Coronary artery (tissue), 2 donors: ENCODE results near the gene TTLL5.

Experiments used
- DNase-seq: peaks from one replicate; pipeline ENCODE4 v3.0.0-alpha.2; 2017; ENCODE audit warnings: low spot score
- H3K27ac ChIP-seq, 2 donors: fragments of 200-600 bp; sonication (generic); one replicate each; pipeline ENCODE4 v1.5.1; 2016 to 2019
- H3K4me3 ChIP-seq: fragments of 200-600 bp; sonication (generic); 2 replicates; pipeline ENCODE4 v1.5.1; 2016; ENCODE audit warnings: mild to moderate bottlenecking, moderate library complexity
- CTCF ChIP-seq: fragments of 200-600 bp; sonication (generic); IDR thresholded peaks from one replicate; pipeline ENCODE4 v1.5.1; 2019; ENCODE audit warnings: antibody characterized with exemption

The TTLL5 gene

GRCh38 chr14:75636100-75636692 lies 24.9 kb upstream of the TTLL5 start:
- TF ChIP-seq CTCF, result no peak
- H3K27ac ChIP-seq, result peak overlapping the region in 1 of 2 donors; percentile 32

GRCh38 chr14:75640876-75641275 lies 20.2 kb upstream of the TTLL5 start:
- H3K4me3 ChIP-seq, result no peak overlapping the region
- no peak for DNase-seq
- TF ChIP-seq CTCF, result no peak

More at GRCh38 chr14:75636100-75636692, 24.9 kb upstream of the TTLL5 start:
- no peak for DNase-seq
- H3K4me3 ChIP-seq, result no peak overlapping the region

GRCh38 chr14:75643985-75644384 lies 17.1 kb upstream of the TTLL5 start:
- no peak for DNase-seq
- no peak for TF ChIP-seq CTCF
- Histone ChIP-seq H3K27ac (no peak overlapping the region), H3K4me3 (no peak overlapping the region)

More at GRCh38 chr14:75640876-75641275, 20.2 kb upstream of the TTLL5 start:
- H3K27ac ChIP-seq, result no peak overlapping the region

- TF ChIP-seq CTCF, result no peak
- Histone ChIP-seq H3K27ac (no peak overlapping the region), H3K4me3 (no peak overlapping the region)
- DNase-seq, result no peak
These were observed 16.0 kb upstream of the TTLL5 start for GRCh38 chr14:75645056-75645455.

GRCh38 chr14:75646762-75647161 lies 14.3 kb upstream of the TTLL5 start:
- TF ChIP-seq CTCF, result no peak
- peak overlapping the region in 1 of 2 donors; percentile 63 for H3K27ac ChIP-seq

GRCh38 chr14:75647640-75648039 lies 13.4 kb upstream of the TTLL5 start:
- no peak for TF ChIP-seq CTCF
- no peak for DNase-seq
- H3K4me3 ChIP-seq, result no peak overlapping the region
- peak overlapping the region in 1 of 2 donors; percentile 63 for H3K27ac ChIP-seq

More at GRCh38 chr14:75646762-75647161, 14.3 kb upstream of the TTLL5 start:
- H3K4me3 ChIP-seq, result no peak overlapping the region
- DNase-seq, result no peak

GRCh38 chr14:75648066-75648838 lies 12.8 kb upstream of the TTLL5 start:
- no peak for DNase-seq

More at GRCh38 chr14:75648066-75648838, 12.8 kb upstream of the TTLL5 start:
- H3K4me3 ChIP-seq, result no peak overlapping the region
- peak overlapping the region in 1 of 2 donors; percentile 3 for H3K27ac ChIP-seq
- TF ChIP-seq CTCF, result no peak
